A549 (cell line): ENCODE data around the gene FLG. TPM values are rescaled to one million over a fixed set of nuclear protein-coding genes. Genes with fewer than 3 reads are reported as not detected.

ENCODE experiments used
- ATAC-seq, 2 experiments: fragments of 200-7000 bp in 1 of 2; fragments of >200 bp in 1 of 2; cut with Nextera tagmentation in 1 of 2; cut with Tn5 transposase in 1 of 2; 3 replicates each; pipeline versions ENCODE4 v1.8.0 to v1.9.1; 2018 to 2020; ENCODE audit warnings: mild to moderate bottlenecking in 1 of 2, moderate library complexity in 1 of 2
- CTCF ChIA-PET: fragments of 300-600 bp; sonication (Branson Sonifier 250); formaldehyde crosslinking; extraction: SDS; loops from one replicate; lab custom pipeline; 2021; ENCODE audit warnings: antibody characterized with exemption, inconsistent platforms; lab: Yijun Ruan, JAX
- POLR2A ChIA-PET: fragments of 350-600 bp; formaldehyde crosslinking; extraction: SDS; loops from one replicate; lab custom pipeline; 2021; ENCODE audit warnings: antibody characterized with exemption, inconsistent platforms; lab: Yijun Ruan, JAX
- DNase-seq, 2 experiments: peaks; one replicate each; pipeline versions ENCODE4 v3.0.0 to v3.0.0-alpha.2; 2011 to 2016; ENCODE audit warnings: low read depth in 1 of 2, low spot score in 1 of 2
- FAIRE-seq: peaks from 2 replicates; lab custom pipeline; 2011; peaks lifted over from hg19 to GRCh38; lab: Jason Lieb, UNC
- H3K27ac ChIP-seq, 2 experiments: fragments of >200 bp; sonication (Bioruptor Twin); formaldehyde crosslinking; 3 replicates each; pipeline ENCODE4 v1.5.1; 2016 to 2017
- H3K4me1 ChIP-seq: fragments of >200 bp; sonication (Bioruptor Twin); formaldehyde crosslinking; 3 replicates; pipeline ENCODE4 v1.6.1; 2016
- H3K4me2 ChIP-seq: fragments of >200 bp; sonication (Bioruptor Twin); formaldehyde crosslinking; 3 replicates; pipeline ENCODE4 v1.6.1; 2016
- H3K4me3 ChIP-seq: fragments of >200 bp; sonication (Bioruptor Twin); formaldehyde crosslinking; 3 replicates; pipeline ENCODE4 v1.5.1; 2016
- H3K9me3 ChIP-seq: fragments of >200 bp; sonication (Bioruptor Twin); formaldehyde crosslinking; 3 replicates; pipeline ENCODE4 v1.6.1; 2016
- CHD4 ChIP-seq: fragments of 200-600 bp; sonication (generic); IDR thresholded peaks from 2 replicates; pipeline ENCODE4 v1.6.1; 2016; ENCODE audit warnings: antibody characterized with exemption, mild to moderate bottlenecking, borderline replicate concordance
- E2F6 ChIP-seq: IDR thresholded peaks from 2 replicates; pipeline ENCODE4 v1.6.1; 2012; ENCODE audit warnings: low read depth, borderline replicate concordance
- EHF ChIP-seq: fragments of 250-450 bp; sonication (Bioruptor Pico); IDR thresholded peaks from 2 replicates; pipeline ENCODE4 v1.5.0; 2020; ENCODE audit warnings: mild to moderate bottlenecking
- EP300 ChIP-seq, 2 experiments: fragments of >200 bp; sonication (Bioruptor Twin); formaldehyde crosslinking; IDR thresholded peaks; 2 replicates in 1 of 2; 3 replicates in 1 of 2; pipeline ENCODE4 v1.6.1; 2016 to 2017
- ESRRA ChIP-seq: fragments of 150-350 bp; IDR thresholded peaks from 2 replicates; pipeline ENCODE4 v1.6.1; 2014; ENCODE audit warnings: mild to moderate bottlenecking, low read length, borderline replicate concordance
- FOSL2 ChIP-seq, 2 experiments: fragments of 450-650 bp in 1 of 2; fragments of >200 bp in 1 of 2; sonication (Bioruptor Twin) in 1 of 2; formaldehyde crosslinking; IDR thresholded peaks; 2 replicates each; pipeline versions ENCODE4 v1.5.0 to v1.6.1; 2016 to 2020; ENCODE audit warnings: mild to moderate bottlenecking in 1 of 2, moderate library complexity in 1 of 2
- HEYL ChIP-seq: fragments of 250-450 bp; sonication (Bioruptor Pico); IDR thresholded peaks from 2 replicates; pipeline ENCODE4 v1.8.0; 2021; ENCODE audit warnings: mild to moderate bottlenecking, moderate library complexity
- HOXA7 ChIP-seq: fragments of 250-450 bp; sonication (Bioruptor Pico); IDR thresholded peaks from 2 replicates; pipeline ENCODE4 v1.5.0; 2020; ENCODE audit warnings: mild to moderate bottlenecking, moderate library complexity
- HOXB5 ChIP-seq: fragments of 250-450 bp; sonication (Bioruptor Pico); IDR thresholded peaks from 2 replicates; pipeline ENCODE4 v1.5.0; 2020; ENCODE audit warnings: mild to moderate bottlenecking, moderate library complexity
- JUNB ChIP-seq: fragments of >200 bp; sonication (Bioruptor Twin); formaldehyde crosslinking; IDR thresholded peaks from 2 replicates; pipeline ENCODE4 v1.6.1; 2016
- KDM5A ChIP-seq: fragments of 200-600 bp; sonication (generic); IDR thresholded peaks from 2 replicates; pipeline ENCODE4 v1.6.1; 2016; ENCODE audit warnings: antibody characterized with exemption, mild to moderate bottlenecking
- MAFK ChIP-seq: fragments of 450-650 bp; IDR thresholded peaks from 2 replicates; pipeline ENCODE4 v1.6.1; 2014; ENCODE audit not compliant: partially characterized antibody
- POLR2A ChIP-seq: IDR thresholded peaks from 2 replicates; pipeline ENCODE4 v1.6.1; 2012; ENCODE audit warnings: mild to moderate bottlenecking, low read length
- POLR2AphosphoS2 ChIP-seq: conservative IDR thresholded peaks from 2 replicates; pipeline ENCODE4 v1.6.1; 2012; ENCODE audit warnings: low read length, improper control_type of control experiment, inconsistent platforms
- RARB ChIP-seq: fragments of 250-450 bp; sonication (Bioruptor Pico); IDR thresholded peaks from 2 replicates; pipeline ENCODE4 v1.8.0; 2021; ENCODE audit warnings: mild to moderate bottlenecking, moderate library complexity
- RFX5 ChIP-seq: fragments of 450-650 bp; IDR thresholded peaks from 2 replicates; pipeline ENCODE4 v1.7.1; 2014; ENCODE audit warnings: antibody characterized with exemption, mild to moderate bottlenecking, moderate library complexity
- TFCP2L1 ChIP-seq: fragments of 250-450 bp; sonication (Bioruptor Pico); IDR thresholded peaks from 2 replicates; pipeline ENCODE4 v1.5.0; 2021; ENCODE audit warnings: mild to moderate bottlenecking
- ZNF302 ChIP-seq: fragments of 250-450 bp; sonication (Bioruptor Pico); IDR thresholded peaks from 2 replicates; pipeline ENCODE4 v1.9.0; 2021; ENCODE audit warnings: inconsistent platforms, mild to moderate bottlenecking, moderate library complexity
- WGBS: methylation state at CpG from one replicate; pipeline ENCODE4 v1.1.6; 2017; ENCODE audit errors: missing lambda C conversion rate; 5-methylcytosine and 5-hydroxymethylcytosine counted together
- polyA plus RNA-seq, 4 experiments: library from polyadenylated mRNA; depleted of rRNA in 3 of 4; stranded (reverse); fragments of >200 nt; fragmentation: RNase III in 1 of 4; extraction: RNeasy Plus Mini Kit Qiagen cat#74134 plus additional on column Dnase treatment in 1 of 4; gene quantifications; 2 replicates in 3 of 4; 3 replicates in 1 of 4; pipeline ENCODE4 v1.2.3, GENCODE V29; 2011 to 2017
- TF ChIP-seq, protein P1 (sequence below): fragments of >200 bp; sonication (Bioruptor Twin); formaldehyde crosslinking; IDR thresholded peaks from 3 replicates; pipeline ENCODE4 v1.5.1; 2016
- TF ChIP-seq, protein P2 (sequence below): fragments of 250-450 bp; sonication (Bioruptor Pico); IDR thresholded peaks from 2 replicates; pipeline ENCODE4 v1.5.0; 2020; ENCODE audit warnings: low read depth, mild to moderate bottlenecking, moderate library complexity
- TF ChIP-seq, protein P3 (sequence below): fragments of >200 bp; sonication (Bioruptor Twin); formaldehyde crosslinking; IDR thresholded peaks from 2 replicates; pipeline ENCODE4 v1.6.1; 2016
- TF ChIP-seq, protein P4 (sequence below): fragments of 150-350 bp; IDR thresholded peaks from 2 replicates; pipeline ENCODE4 v1.6.1; 2014; ENCODE audit warnings: low read depth, mild to moderate bottlenecking, low read length
- TF ChIP-seq, protein P5 (sequence below): fragments of >200 bp; sonication (Bioruptor Twin); formaldehyde crosslinking; IDR thresholded peaks from 3 replicates; pipeline ENCODE4 v1.6.1; 2016

Gene FLG
- polyA plus RNA-seq, 2 of the 4 experiments (the other 2 are of a cell fraction) = under 0.01 to 0.01 TPM

DNA sequence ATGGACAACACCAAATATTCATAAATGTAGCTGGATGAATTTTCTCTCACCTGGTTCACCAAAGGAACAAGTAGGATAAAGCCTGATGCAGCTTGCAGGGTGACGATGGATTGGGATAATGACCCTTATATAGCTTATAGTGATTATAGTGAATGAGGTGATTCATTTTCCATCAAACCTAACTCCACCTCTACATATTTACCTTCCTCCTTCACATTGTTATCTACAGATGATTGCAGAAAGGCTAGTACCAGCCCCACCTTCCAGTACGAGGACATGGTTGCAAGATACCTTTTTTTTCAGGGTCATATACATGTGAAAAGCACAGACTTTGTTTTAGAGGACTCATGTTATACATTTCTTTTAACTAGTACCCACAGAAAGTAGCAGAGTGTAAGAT, 34.9 kb upstream of the FLG start, which contains the start of gene FLG2:
TSS of gene FLG2 (minus strand) at position 101 of the 400 bp plus-strand sequence. CDS start 1,122 bp downstream, outside the sequence.
- TF ChIP-seq, protein P1, sequence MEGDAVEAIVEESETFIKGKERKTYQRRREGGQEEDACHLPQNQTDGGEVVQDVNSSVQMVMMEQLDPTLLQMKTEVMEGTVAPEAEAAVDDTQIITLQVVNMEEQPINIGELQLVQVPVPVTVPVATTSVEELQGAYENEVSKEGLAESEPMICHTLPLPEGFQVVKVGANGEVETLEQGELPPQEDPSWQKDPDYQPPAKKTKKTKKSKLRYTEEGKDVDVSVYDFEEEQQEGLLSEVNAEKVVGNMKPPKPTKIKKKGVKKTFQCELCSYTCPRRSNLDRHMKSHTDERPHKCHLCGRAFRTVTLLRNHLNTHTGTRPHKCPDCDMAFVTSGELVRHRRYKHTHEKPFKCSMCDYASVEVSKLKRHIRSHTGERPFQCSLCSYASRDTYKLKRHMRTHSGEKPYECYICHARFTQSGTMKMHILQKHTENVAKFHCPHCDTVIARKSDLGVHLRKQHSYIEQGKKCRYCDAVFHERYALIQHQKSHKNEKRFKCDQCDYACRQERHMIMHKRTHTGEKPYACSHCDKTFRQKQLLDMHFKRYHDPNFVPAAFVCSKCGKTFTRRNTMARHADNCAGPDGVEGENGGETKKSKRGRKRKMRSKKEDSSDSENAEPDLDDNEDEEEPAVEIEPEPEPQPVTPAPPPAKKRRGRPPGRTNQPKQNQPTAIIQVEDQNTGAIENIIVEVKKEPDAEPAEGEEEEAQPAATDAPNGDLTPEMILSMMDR = no peak
- TF ChIP-seq TFCP2L1 (CRISPR knock-in tag) (no peak), MAFK (no peak), ESRRA (no peak), RFX5 (no peak), HOXA7 (CRISPR knock-in tag) (no peak), POLR2A (no peak), CHD4 (no peak), FOSL2 (IDR thresholded peaks at IDR 0.05) (no peak), FOSL2 (CRISPR knock-in tag; IDR thresholded peaks at IDR 0.05) (no peak), HOXB5 (CRISPR knock-in tag) (no peak), HEYL (no peak), RARB (CRISPR knock-in tag) (no peak)
- TF ChIP-seq, protein P2, sequence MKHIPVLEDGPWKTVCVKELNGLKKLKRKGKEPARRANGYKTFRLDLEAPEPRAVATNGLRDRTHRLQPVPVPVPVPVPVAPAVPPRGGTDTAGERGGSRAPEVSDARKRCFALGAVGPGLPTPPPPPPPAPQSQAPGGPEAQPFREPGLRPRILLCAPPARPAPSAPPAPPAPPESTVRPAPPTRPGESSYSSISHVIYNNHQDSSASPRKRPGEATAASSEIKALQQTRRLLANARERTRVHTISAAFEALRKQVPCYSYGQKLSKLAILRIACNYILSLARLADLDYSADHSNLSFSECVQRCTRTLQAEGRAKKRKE = no peak
- TF ChIP-seq, protein P3, sequence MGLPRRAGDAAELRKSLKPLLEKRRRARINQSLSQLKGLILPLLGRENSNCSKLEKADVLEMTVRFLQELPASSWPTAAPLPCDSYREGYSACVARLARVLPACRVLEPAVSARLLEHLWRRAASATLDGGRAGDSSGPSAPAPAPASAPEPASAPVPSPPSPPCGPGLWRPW = no peak
- H3K4me3 ChIP-seq = no peak within 1 kb of the TSS
- POLR2A ChIA-PET = no interaction called here

GRCh38 chr1:152356736-152357135, 31.7 kb upstream of the FLG start:
- POLR2A ChIA-PET = no interaction called here
- no peak for ATAC-seq
- CTCF ChIA-PET = interaction anchor here (0.9 to 1.5 kb wide), 4 partner anchors 9 to 168 kb away, joined by 3 to 7 read pairs (median 4); no protein-coding TSS in a partner anchor

More for the DNA sequence above, 34.9 kb upstream of the FLG start, which contains the start of gene FLG2:
- H3K4me2 ChIP-seq = no peak within 1 kb of the TSS
- 33% methylated on average over 2 of the region's 2 CpGs for WGBS
- H3K9me3 ChIP-seq = no peaks in the 10 kb centered on the region
- CTCF ChIA-PET = interaction anchor here (0.9 to 1.4 kb wide), 4 partner anchors 12 to 174 kb away, joined by 3 to 5 read pairs (median 4); no protein-coding TSS in a partner anchor
- ATAC-seq (no peak), FAIRE-seq (no peak), DNase-seq (no peak)
- H3K4me1 ChIP-seq = no peaks in the 10 kb centered on the region
- H3K27ac ChIP-seq = no peak within 1 kb of the TSS

More at GRCh38 chr1:152356736-152357135, 31.7 kb upstream of the FLG start:
- DNase-seq (no peak), FAIRE-seq (no peak)
- WGBS = 23% methylated on average over 1 of the region's 1 CpG
- Histone ChIP-seq H3K4me3 (no peak overlapping the region), H3K9me3 (no peaks in the 10 kb centered on the region), H3K27ac (no peak overlapping the region), H3K4me2 (no peak overlapping the region), H3K4me1 (no peaks in the 10 kb centered on the region)
- TF ChIP-seq RARB (CRISPR knock-in tag) (no peak), RFX5 (no peak), JUNB (no peak), KDM5A (no peak), CHD4 (no peak), POLR2AphosphoS2 (no peak), ESRRA (no peak), E2F6 (no peak), ZNF302 (CRISPR knock-in tag) (no peak), EHF (CRISPR knock-in tag) (no peak), EP300 (IDR thresholded peaks at IDR 0.05) (no peak)
- TF ChIP-seq, protein P4, sequence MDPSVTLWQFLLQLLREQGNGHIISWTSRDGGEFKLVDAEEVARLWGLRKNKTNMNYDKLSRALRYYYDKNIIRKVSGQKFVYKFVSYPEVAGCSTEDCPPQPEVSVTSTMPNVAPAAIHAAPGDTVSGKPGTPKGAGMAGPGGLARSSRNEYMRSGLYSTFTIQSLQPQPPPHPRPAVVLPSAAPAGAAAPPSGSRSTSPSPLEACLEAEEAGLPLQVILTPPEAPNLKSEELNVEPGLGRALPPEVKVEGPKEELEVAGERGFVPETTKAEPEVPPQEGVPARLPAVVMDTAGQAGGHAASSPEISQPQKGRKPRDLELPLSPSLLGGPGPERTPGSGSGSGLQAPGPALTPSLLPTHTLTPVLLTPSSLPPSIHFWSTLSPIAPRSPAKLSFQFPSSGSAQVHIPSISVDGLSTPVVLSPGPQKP = no peak
- TF ChIP-seq, protein P3 = no peak
- TF ChIP-seq, protein P1 = no peak
- TF ChIP-seq, protein P5, sequence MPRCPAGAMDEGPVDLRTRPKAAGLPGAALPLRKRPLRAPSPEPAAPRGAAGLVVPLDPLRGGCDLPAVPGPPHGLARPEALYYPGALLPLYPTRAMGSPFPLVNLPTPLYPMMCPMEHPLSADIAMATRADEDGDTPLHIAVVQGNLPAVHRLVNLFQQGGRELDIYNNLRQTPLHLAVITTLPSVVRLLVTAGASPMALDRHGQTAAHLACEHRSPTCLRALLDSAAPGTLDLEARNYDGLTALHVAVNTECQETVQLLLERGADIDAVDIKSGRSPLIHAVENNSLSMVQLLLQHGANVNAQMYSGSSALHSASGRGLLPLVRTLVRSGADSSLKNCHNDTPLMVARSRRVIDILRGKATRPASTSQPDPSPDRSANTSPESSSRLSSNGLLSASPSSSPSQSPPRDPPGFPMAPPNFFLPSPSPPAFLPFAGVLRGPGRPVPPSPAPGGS = no peak
